Amniotic stem cell (primary cell): ENCODE measurements around the gene PFDN2.

Experiments
- DNase-seq: peaks from one replicate; lab custom pipeline; 2025; lab: John Stamatoyannopoulos, UW

PFDN2 gene

GRCh38 chr1:161117759-161118581 is at the start of gene PFDN2, which contains the start of gene NIT1:
Gene PFDN2 (minus strand): TSS chr1:161118037. CDS start chr1:161118026, 11 bp downstream.
Gene NIT1 (plus strand): TSS chr1:161118105. CDS start chr1:161118177, 72 bp downstream.
- peak; percentile 51 for DNase-seq

- DNase-seq: no peak
Measured at GRCh38 chr1:161166669-161167548, 49.1 kb upstream of the PFDN2 start.

- peak; percentile 96 for DNase-seq
Measured at GRCh38 chr1:161165742-161166668, 48.2 kb upstream of the PFDN2 start, which contains the start of gene PPOX. Gene PPOX (plus strand): TSS chr1:161166426. CDS start chr1:161166848, 422 bp downstream.

GRCh38 chr1:161164901-161165610 is 47.2 kb upstream of the PFDN2 start:
- no peak for DNase-seq

GRCh38 chr1:161163793-161164192 is 46.0 kb upstream of the PFDN2 start:
- no peak for DNase-seq

- no peak for DNase-seq
Measured at GRCh38 chr1:161162806-161163205, 45.0 kb upstream of the PFDN2 start.

GRCh38 chr1:161162052-161162451 is 44.2 kb upstream of the PFDN2 start:
- no peak for DNase-seq

- DNase-seq: no peak
Measured at GRCh38 chr1:161161652-161162051, 43.8 kb upstream of the PFDN2 start.

- DNase-seq: no peak
Measured at GRCh38 chr1:161160671-161161145, 42.9 kb upstream of the PFDN2 start.

GRCh38 chr1:161159913-161160243 is 42.0 kb upstream of the PFDN2 start:
- no peak for DNase-seq

GRCh38 chr1:161159087-161159912 is 41.5 kb upstream of the PFDN2 start, which contains the start of gene USP21:
Gene USP21 (plus strand): TSS chr1:161159500. CDS start chr1:161160641, 1,141 bp downstream.
- peak; percentile 87 for DNase-seq

- DNase-seq: no peak
Measured at GRCh38 chr1:161158316-161159010, 40.6 kb upstream of the PFDN2 start.

- no peak for DNase-seq
Measured at GRCh38 chr1:161157867-161158266, 40.0 kb upstream of the PFDN2 start.

GRCh38 chr1:161153682-161154337 is 36.0 kb upstream of the PFDN2 start, which contains the start of gene UFC1:
Gene UFC1 (plus strand): TSS chr1:161153978. CDS start chr1:161153998, 20 bp downstream.
- peak; percentile 75 for DNase-seq

- no peak for DNase-seq
Measured at GRCh38 chr1:161153176-161153575, 35.3 kb upstream of the PFDN2 start.

GRCh38 chr1:161145832-161146231 is 28.0 kb upstream of the PFDN2 start:
- DNase-seq: no peak

- DNase-seq: no peak
Measured at GRCh38 chr1:161140755-161141400, 23.0 kb upstream of the PFDN2 start.

GRCh38 chr1:161139766-161140165 is 21.9 kb upstream of the PFDN2 start:
- DNase-seq: no peak
